ENCODE data around the gene CDCA5. TPM values are rescaled to one million over a fixed set of nuclear protein-coding genes. Genes with fewer than 3 reads are reported as not detected.

CDCA5 gene
- total RNA-seq, 2 experiments from 2014 or later, result 108 TPM

DNA sequence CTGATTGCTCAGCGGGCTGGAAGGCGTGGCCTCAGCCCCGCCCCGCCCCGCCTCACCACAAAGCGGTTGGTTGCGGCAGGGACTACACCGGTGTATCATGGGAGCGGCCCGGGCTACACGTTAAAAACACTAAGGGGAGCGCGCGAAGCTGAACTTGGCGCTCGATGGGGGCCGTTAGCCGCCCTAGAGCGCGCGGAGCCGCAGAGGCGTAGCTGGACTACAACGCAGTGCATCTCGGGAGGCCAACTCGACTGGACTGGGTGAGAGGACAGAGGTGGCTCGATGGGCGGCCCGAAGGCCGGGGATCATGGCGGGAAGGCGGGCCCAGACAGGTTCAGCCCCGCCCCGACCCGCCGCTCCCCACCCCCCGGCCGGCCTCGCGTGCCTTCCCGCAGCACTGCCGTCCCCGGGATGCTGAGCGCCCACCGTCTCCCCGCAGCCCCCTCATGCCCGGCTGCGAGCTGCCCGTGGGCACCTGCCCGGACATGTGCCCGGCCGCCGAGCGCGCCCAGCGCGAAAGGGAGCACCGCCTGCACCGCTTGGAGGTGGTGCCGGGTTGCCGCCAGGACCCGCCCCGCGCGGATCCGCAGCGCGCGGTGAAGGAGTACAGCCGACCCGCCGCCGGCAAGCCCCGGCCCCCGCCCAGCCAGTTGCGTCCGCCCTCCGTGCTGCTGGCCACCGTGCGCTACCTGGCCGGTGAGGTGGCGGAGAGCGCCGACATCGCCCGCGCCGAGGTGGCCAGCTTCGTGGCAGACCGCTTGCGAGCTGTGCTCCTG, 42.8 kb downstream of the CDCA5 start, which contains the start of gene SAC3D1:
TSS of gene SAC3D1 (plus strand) at position 364 of the 776 bp plus-strand sequence. CDS start at position 447, 83 bp downstream.
- CTCF ChIA-PET, result interaction anchor here (0.6 to 2.3 kb wide), 9 partner anchors 9 to 179 kb away, joined by 3 to 10 read pairs (median 3); partner anchors contain the start of genes ARL2, CAPN1, FAU and MRPL49
- POLR2A ChIA-PET, result no interaction called here

- POLR2A ChIA-PET, result no interaction called here
- CTCF ChIA-PET, result interaction anchor here (1.0 to 2.3 kb wide), 6 partner anchors 10 to 179 kb away, joined by 3 to 10 read pairs (median 3); partner anchors contain the start of genes ARL2 and SNX15
Measured at GRCh38 chr11:65040520-65040846, 43.4 kb downstream of the CDCA5 start.

GRCh38 chr11:65036931-65037330, 46.9 kb downstream of the CDCA5 start:
- POLR2A ChIA-PET, result interaction anchor here (0.8 kb wide), 1 partner anchor 178 kb away, joined by 3 read pairs; no protein-coding TSS in a partner anchor
- CTCF ChIA-PET, result no interaction called here

DNA sequence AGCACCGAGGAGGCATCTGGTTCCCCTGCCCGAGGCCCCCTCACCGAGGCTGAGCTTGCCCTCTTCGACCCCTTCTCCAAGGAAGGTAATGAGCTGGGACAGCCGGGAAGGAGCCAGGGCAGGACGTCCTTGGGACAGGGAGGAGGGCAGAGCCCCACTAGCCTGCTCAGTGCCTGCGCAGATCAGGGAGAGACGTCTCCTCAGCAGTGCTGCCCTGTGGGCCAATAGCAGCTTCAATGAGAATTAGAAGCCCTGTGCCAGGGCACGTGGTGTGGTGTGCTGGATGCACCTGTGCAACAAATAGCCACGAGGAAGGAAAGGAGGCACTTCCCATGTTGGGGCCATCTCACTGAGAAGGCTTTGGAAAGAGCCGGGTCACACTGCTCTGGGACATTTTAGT, 48.3 kb downstream of the CDCA5 start:
- ChIA-PET POLR2A (no interaction called here), CTCF (no interaction called here)

DNA sequence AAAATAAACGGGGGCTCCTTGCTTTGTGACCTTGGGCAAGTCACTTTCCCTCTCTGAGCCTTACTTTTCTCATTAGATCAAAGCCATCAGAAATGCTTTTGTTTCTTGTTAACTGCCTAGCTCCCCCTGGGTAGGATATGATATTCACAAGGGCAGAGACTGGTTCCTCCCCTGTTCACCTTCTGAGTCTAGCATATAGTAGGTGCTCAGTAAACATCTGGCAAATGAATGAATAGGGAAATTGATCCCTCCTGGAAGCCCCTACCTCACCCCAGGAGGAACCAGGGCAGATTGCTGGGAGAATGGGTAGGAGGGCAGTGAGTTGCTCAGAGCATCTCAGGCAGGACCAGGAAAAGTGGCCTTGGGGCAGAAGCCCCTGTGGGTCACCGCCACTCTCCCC, 49.4 kb downstream of the CDCA5 start:
- POLR2A ChIA-PET, result interaction anchor here (0.5 kb wide), 1 partner anchor 79 kb away, joined by 3 read pairs; no protein-coding TSS in a partner anchor
- CTCF ChIA-PET, result interaction anchor here (1.3 kb wide), 1 partner anchor 20 kb away, joined by 4 read pairs; no protein-coding TSS in a partner anchor

DNA sequence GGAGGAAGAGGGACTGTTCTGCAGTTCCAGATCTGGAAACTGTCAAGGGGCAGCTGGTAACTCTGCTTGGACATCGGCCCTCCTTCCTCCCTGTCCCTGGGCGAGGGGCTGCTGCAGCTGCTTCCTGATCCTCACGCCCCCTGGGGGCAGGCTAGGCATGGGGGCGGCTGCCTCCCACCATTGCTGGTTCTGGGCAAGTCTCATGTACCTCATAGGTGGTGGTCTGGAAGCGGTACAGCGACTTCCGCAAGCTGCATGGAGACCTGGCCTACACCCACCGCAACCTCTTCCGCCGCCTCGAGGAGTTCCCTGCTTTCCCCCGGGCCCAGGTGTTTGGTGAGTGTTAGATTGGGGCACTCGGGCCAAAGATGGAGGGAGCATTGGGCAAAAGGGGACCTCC, 51.6 kb downstream of the CDCA5 start:
- POLR2A ChIA-PET, result no interaction called here

More for the DNA sequence above, 51.6 kb downstream of the CDCA5 start:
- CTCF ChIA-PET, result interaction anchor here (0.7 kb wide), 1 partner anchor 18 kb away, joined by 3 read pairs; the partner anchor contains the start of gene ARL2

Other genes starting within 250 kb of the CDCA5 start
- gene CDC42BPG, start 239.4 kb downstream of the CDCA5 start, total RNA-seq, result under 1 TPM; 0.11 to 0.50 TPM
- 10 to 100 TPM; 82.2 to 85.8 TPM for gene EHD1, start 205.4 kb downstream of the CDCA5 start, total RNA-seq
- gene ATG2A, start 166.8 kb downstream of the CDCA5 start, total RNA-seq, result 10 to 100 TPM; 21.7 to 22.6 TPM
- 10 to 100 TPM; 11.3 to 11.5 TPM for gene PPP2R5B, start 159.4 kb downstream of the CDCA5 start, total RNA-seq
- not detected for gene GPHA2, start 148.1 kb downstream of the CDCA5 start, total RNA-seq
- not detected for gene MAJIN, start 111.9 kb downstream of the CDCA5 start, total RNA-seq
- gene BATF2, start 87.1 kb downstream of the CDCA5 start, total RNA-seq, result not detected
- gene ARL2, start 69.9 kb downstream of the CDCA5 start, total RNA-seq, result 100 to 1,000 TPM; 134 to 138 TPM
- 10 to 100 TPM; 13.7 to 15.2 TPM for gene SNX15, start 56.6 kb downstream of the CDCA5 start, total RNA-seq
- gene SAC3D1, start 42.8 kb downstream of the CDCA5 start, total RNA-seq, result 10 to 100 TPM; 18.3 to 20.5 TPM
- gene NAALADL1, start 25.5 kb downstream of the CDCA5 start, total RNA-seq, result 10 to 100 TPM; 10.3 to 11.2 TPM
- 10 to 100 TPM; 27.5 to 30.2 TPM for gene ZFPL1, start 182 bp upstream of the CDCA5 start, total RNA-seq
- 100 to 1,000 TPM in 1 of 2 experiments, 10 to 100 TPM in 1; 99.2 to 104 TPM for gene VPS51, start 12.2 kb upstream of the CDCA5 start, total RNA-seq
- gene TM7SF2, start 27.8 kb upstream of the CDCA5 start, total RNA-seq, result 10 to 100 TPM; 18.0 to 18.2 TPM
- 10 to 100 TPM; 16.5 to 18.2 TPM for gene ZNHIT2, start 33.7 kb upstream of the CDCA5 start, total RNA-seq
- 1,000 to 10,000 TPM; 1,009 to 1,011 TPM for gene FAU, start 38.1 kb upstream of the CDCA5 start, total RNA-seq
- 100 to 1,000 TPM; 108 TPM for gene MRPL49, start 38.3 kb upstream of the CDCA5 start, total RNA-seq
- gene SYVN1, start 50.5 kb upstream of the CDCA5 start, total RNA-seq, result 10 to 100 TPM; 33.8 to 36.6 TPM
- not detected for gene SPDYC, start 86.2 kb upstream of the CDCA5 start, total RNA-seq
- 10 to 100 TPM; 75.6 to 79.1 TPM for gene CAPN1, start 97.9 kb upstream of the CDCA5 start, total RNA-seq
- 10 to 100 TPM; 73.8 to 80.7 TPM for gene POLA2, start 177.9 kb upstream of the CDCA5 start, total RNA-seq
- under 1 TPM; 0.78 to 0.82 TPM for gene CDC42EP2, start 230.8 kb upstream of the CDCA5 start, total RNA-seq
- gene DPF2, start 249.8 kb upstream of the CDCA5 start, total RNA-seq, result 10 to 100 TPM; 52.3 to 60.1 TPM

All from activated CD8-positive, alpha-beta memory T cell treated with anti-CD3 and anti-CD28 coated beads for 36 hours (primary cell).